GM19193 (cell line): ENCODE results near the gene SNUPN.
A peak's percentile ranks its signal among the peaks of the same experiment; 100 is the strongest.

ENCODE experiments used
- POLR2A ChIP-seq: IDR thresholded peaks from 4 replicates; pipeline ENCODE4 v1.6.1; 2011; ENCODE audit not compliant: insufficient read depth, insufficient read length; ENCODE audit errors: extremely low read depth

SNUPN gene

DNA sequence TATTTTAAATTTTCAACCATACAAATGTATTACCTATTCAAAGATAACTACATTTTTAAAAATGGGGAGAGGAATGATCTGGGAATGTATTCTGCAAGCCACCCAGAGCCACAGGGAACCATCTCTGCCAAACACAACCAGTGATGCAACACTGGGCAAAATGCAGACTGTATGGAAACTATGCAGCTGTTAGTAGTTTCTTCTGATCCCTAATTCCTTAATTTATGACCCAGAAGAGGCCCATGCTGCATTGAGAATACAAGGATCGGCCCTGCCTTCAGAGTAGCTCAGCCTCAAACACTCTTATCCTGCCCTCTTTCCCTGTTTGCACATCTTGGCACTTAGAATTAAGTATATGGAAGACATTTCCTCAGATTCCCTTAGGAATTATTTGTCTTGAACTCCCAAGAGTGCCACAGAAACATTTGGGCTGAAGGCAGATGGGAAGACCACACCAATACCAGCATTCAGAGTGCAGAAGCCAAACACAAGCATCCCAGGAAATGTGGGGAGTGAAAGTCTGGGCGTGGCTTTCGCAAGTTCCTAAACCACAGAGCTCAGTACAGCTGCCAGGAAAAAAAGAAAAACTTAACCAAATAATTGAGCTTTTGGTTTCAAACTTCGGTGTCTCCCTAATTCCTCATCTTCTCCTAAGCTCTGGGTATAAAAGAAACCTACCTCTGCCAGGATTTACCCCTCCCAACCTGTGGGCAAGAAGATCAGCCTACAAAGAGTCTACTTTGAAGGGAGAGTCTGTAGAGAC is 5.3 kb downstream of the SNUPN start:
- no peak for TF ChIP-seq POLR2A

- TF ChIP-seq POLR2A = no peak
Observed at GRCh38 chr15:75616766-75617165, 8.8 kb downstream of the SNUPN start.

DNA sequence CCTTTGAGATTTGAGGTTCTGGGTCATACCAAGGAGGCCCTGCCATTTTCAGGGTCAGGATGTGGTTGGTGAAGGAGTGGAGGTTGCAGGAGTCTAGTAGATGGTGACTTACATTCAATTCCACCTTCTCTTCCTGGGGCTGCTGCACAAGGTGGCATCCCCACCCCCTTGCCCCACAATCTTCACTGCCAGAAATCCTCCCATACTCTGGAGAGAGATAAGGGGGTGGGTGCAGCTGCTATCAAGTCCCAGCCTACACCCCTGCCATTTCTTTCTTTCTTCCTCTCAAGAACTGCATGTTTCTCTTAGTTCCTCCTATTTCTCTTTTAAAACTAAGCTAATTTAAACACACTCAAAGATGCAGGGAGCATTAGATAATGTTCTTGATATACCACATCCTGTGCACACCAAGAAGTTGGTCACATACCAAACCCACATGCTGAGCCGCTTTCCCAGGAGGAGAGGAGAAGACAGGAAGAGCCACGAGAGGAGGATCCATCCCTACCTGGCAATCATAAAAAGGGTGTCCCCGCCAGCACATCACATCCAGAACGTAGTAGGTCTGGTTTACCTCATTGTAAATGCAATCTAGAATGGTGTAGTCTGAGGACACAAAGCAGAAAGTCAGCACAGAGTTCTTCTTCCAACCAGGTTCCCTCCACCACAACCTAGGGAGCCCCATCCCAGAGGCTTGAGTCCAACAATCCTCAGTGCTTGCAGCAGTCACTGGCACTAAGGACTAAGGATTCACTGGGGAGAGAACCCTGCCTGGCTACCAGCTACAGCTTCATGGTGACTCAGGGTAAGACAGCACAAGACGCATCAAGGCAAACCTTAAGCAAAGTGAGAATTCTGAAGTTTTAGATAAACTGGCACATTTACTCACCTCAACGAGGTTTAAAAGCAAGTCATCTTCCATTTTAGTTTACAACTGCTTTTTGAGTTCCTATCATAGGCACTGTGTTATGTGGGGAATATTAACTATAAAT is 18.5 kb downstream of the SNUPN start:
- TF ChIP-seq POLR2A = no peak

- no peak for TF ChIP-seq POLR2A
Observed at GRCh38 chr15:75606026-75606425, 19.5 kb downstream of the SNUPN start.

- no peak for TF ChIP-seq POLR2A
Observed at GRCh38 chr15:75599401-75599800, 26.1 kb downstream of the SNUPN start.

- no peak for TF ChIP-seq POLR2A
Observed at GRCh38 chr15:75598361-75598760, 27.2 kb downstream of the SNUPN start.

GRCh38 chr15:75597667-75598341 is 27.7 kb downstream of the SNUPN start:
- TF ChIP-seq POLR2A = no peak

GRCh38 chr15:75596703-75597345 is 28.7 kb downstream of the SNUPN start:
- no peak for TF ChIP-seq POLR2A

DNA sequence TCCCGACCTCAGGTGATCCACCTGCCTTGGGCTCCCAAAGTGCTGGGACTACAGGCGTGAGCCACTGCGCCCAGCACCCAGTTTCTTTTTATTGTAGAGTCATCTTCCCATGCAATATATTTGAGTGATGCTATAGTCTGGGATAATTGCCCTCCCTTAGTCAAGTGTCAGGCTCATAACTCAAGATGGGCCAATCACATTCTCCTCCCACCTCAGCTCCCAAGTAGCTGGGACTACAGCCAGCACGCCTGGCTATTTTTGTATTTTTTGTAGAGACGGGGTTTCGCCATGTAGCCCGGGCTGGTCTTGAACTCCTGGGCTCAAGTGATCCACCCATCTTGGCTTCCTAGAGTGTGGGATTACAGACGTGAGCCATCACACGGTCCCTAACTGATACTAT is 31.2 kb downstream of the SNUPN start:
- TF ChIP-seq POLR2A = no peak

- TF ChIP-seq POLR2A = no peak
Observed at GRCh38 chr15:75591655-75592364, 33.7 kb downstream of the SNUPN start.

DNA sequence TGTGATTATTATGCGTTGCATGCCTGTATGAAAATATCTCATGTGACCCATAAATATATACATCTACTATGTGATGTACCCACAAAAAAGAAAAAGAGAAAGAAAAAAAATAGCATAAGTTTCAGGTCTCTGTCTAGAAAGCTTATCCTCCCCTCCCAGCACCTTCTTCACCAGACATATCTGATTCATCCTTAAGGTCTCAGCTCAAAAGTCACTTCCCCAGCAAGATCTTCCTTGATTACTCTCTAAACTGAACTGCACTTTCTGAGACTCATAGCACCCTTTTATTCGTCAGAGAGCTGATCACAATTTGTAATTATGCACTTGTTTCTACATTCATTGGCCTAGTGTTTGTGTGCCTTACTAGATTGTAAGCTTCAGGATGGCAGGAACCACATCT is 35.3 kb downstream of the SNUPN start:
- TF ChIP-seq POLR2A = no peak

DNA sequence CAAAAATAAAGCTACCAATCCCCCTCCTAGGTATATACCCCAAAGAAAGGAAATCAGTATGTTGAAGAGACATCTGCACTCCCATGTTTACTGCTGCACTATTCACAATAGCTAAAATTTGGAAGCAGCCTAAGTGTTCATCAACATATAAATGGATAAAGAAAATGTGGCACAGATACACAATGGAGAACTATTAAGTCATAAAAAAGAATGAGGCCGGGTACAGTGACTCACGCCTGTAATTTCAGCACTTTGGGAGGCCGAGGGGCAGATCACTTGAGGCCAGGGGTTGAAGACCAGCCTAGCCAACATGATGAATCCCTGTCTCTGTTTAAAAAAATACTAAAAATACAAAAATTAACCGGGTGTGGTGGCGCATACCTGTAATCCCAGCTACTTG is 36.5 kb downstream of the SNUPN start:
- no peak for TF ChIP-seq POLR2A

DNA sequence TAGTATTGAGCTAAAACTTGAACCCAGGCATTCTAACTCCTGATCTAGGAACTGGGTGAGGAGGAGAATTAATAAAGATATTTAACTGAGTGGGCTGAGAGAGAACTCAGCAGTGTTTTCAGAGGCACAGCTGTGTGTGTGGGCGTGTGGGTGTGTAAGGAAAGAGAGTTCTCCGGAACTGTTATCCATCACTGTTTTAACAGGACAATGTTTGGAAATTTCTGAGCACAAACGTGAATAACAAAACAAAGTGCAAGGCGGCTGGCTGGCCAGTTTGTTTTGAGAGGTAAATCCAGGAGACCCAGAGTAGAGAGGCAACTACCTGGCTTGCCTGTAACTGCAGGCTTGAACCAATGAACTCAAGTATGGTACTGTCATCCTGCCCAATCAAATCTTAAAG is 41.4 kb downstream of the SNUPN start:
- TF ChIP-seq POLR2A = no peak

DNA sequence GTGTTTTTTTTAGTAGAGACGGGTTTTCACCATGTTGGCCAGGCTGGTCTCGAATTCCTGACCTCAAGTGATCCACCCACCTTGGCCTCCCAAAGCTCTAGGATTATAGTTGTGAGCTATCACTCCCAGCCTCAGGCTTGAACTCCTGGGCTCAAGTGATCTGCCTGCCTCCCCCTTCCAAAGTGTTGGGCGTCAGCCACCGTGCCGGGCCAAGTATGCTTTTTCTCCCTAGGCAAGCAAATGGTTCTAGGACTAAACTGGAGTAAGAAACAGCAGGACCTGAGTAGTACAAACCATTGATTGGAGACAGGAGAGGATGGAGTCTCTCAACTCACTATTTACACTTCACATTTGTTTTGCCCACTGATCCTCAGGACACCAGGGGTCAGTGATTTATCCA is 41.8 kb downstream of the SNUPN start:
- no peak for TF ChIP-seq POLR2A

- TF ChIP-seq POLR2A = peak; percentile 52
Observed at GRCh38 chr15:75578948-75579920, 46.3 kb downstream of the SNUPN start, which contains the start of gene PTPN9. PTPN9 (minus strand) TSS chr15:75579315; CDS start chr15:75578776, 539 bp downstream.
